Neutrophil (primary cell): ENCODE data around the gene POLD4.
A peak's percentile ranks its signal among the peaks of the same experiment; 100 is the strongest.

ENCODE experiments used
- H3K27ac ChIP-seq: fragments of 200-600 bp; sonication (generic); 2 replicates; pipeline ENCODE4 v1.5.1; 2016; ENCODE audit warnings: mild to moderate bottlenecking, moderate library complexity
- H3K27me3 ChIP-seq: fragments of 200-600 bp; sonication (generic); 2 replicates; pipeline ENCODE4 v1.6.0; 2016; ENCODE audit warnings: mild to moderate bottlenecking
- H3K36me3 ChIP-seq: fragments of 200-600 bp; sonication (generic); 2 replicates; pipeline ENCODE4 v1.5.1; 2017
- H3K4me1 ChIP-seq, 2 experiments: fragments of 200-600 bp in 1 of 2; sonication (generic) in 1 of 2; 1 replicate in 1 of 2; 2 replicates in 1 of 2; pipeline versions ENCODE4 v1.5.1 to v1.6.1; 2013 to 2016; ENCODE audit warnings: low read depth in 1 of 2, low read length in 1 of 2, mild to moderate bottlenecking in 1 of 2, moderate library complexity in 1 of 2; ENCODE audit not compliant: control insufficient read depth in 1 of 2, insufficient read depth in 1 of 2
- H3K4me3 ChIP-seq, 2 experiments: fragments of 200-600 bp in 1 of 2; sonication (generic) in 1 of 2; 1 replicate in 1 of 2; 2 replicates in 1 of 2; pipeline ENCODE4 v1.5.1; 2013 to 2016; ENCODE audit warnings: low read depth in 1 of 2, low read length in 1 of 2, mild to moderate bottlenecking in 1 of 2, moderate library complexity in 1 of 2
- H3K9me3 ChIP-seq: fragments of 200-600 bp; sonication (generic); 2 replicates; pipeline ENCODE4 v1.5.1; 2016
- CTCF ChIP-seq: fragments of 200-600 bp; sonication (generic); IDR thresholded peaks from 2 replicates; pipeline ENCODE4 v1.5.1; 2016; ENCODE audit warnings: antibody characterized with exemption

Gene POLD4

DNA sequence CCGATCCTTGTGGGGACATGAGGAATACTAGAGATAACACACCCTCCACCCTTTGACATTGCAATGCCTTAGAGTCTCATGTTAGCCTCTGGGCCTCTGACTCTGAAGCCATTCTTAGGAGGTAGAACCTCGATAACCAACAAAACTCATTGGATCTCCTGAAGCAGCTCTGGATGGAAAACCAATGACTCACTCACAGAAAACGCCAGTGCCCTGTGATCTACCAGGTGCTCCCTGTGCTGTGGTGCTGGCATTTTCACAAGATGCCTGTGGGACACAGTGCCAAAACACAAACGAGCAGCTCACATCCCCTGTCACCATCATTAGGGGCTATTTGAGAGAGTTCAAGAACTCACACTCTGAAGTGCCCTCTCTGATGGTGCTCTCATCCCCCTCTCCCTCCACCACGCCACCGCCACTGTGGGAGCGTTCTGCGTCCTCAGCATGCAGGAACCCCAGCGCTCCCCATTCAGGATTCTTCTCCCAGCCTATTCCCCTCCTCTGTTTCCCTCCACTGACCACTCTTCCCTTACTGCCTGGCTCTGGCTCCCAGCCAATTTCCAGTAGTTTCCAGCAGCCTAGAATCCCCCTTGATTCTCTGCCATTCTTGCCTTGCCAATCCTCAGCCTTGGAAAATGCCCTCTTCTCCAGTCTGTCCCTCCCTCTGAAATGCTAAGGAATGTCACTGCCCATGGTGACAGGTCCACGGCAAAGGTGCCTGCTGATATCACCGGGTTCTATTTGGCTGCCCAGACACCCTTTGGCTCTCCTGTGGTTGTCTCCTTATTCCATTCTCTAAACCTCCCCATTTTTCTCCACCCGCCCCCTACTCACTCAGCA, 4.7 kb upstream of the POLD4 start:
- Histone ChIP-seq H3K4me1 (peaks cover 49 to 55% of the 10 kb centered on the region in 2 experiments), H3K27ac (peak overlapping the region; percentile 100), H3K4me3 (peak overlapping the region in 1 of 2 experiments; percentile 45), H3K27me3 (no peaks in the 10 kb centered on the region), H3K9me3 (no peaks in the 10 kb centered on the region), H3K36me3 (no peaks in the 10 kb centered on the region)
- no peak for TF ChIP-seq CTCF

DNA sequence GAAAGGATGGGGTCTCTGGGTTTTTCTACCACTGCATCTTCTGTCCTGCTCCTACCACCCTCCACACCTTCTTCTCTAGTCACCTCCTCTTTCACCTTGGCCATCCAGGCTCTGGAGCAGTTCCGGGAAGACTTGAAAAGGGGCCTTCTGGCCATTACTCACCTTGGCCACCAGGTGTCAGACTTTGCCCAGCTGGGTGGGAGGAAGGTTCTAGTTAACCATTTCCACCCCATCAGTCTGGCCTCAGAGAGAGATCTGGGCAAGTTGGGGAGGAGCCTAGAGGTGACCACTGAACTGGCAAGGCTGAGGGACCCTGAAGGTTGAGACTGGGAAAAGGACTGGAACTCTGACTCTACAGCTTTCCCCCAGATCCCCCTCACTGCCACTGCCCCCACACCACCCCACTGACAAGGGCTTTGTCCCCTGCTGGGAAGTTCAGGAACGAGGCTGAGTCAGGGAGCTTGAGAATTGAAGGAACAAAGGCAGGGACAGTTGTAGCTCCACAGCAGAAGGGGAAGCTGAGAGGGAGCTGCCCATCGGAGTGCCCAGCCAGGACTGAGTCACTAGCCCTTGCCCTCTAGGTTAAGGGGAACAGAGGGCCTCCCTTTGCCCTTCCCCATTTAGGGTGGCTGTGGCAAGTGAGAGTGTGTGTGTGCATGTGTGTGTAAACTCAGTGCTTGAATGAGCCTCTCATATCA, 3.7 kb upstream of the POLD4 start:
- Histone ChIP-seq H3K4me1 (peaks cover 58 to 63% of the 10 kb centered on the region in 2 experiments), H3K27ac (peak overlapping the region; percentile 100), H3K4me3 (peak overlapping the region; percentile 2 to 45)

DNA sequence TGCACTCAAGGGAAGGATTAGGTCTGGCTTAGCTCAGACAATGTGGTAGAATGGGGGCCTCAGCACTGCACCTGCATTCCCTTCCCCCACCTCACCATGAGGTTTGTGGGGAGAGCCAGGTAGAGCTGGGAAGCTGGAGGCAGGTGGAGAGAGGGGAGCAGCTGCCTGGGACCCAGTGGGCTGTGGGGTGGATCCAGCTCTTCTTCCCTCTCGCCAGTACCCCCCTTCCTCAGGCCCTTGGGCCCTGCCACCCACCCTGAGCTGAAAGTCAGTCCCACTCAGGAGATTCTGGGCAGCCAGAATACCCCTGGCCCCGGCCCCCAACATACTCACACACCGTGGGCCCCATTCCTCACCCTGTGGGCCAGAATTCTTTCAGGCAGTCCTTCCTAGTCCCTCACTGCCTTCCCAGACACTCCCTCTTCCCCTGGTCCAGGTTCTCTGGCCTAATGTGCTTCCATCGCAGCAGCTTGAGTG, 3.1 kb upstream of the POLD4 start:
- Histone ChIP-seq H3K36me3 (peaks cover 4% of the 10 kb centered on the region), H3K4me3 (peak overlapping the region in 1 of 2 experiments; percentile 45), H3K27ac (peak overlapping the region; percentile 100), H3K4me1 (peaks cover 64 to 69% of the 10 kb centered on the region in 2 experiments), H3K27me3 (no peaks in the 10 kb centered on the region), H3K9me3 (no peaks in the 10 kb centered on the region)
- no peak for TF ChIP-seq CTCF

More for the DNA sequence above, 3.7 kb upstream of the POLD4 start:
- Histone ChIP-seq H3K27me3 (no peaks in the 10 kb centered on the region), H3K36me3 (no peaks in the 10 kb centered on the region), H3K9me3 (no peaks in the 10 kb centered on the region)
- TF ChIP-seq CTCF: peak; percentile 95

GRCh38 chr11:67355794-67356386, 2.5 kb upstream of the POLD4 start:
- H3K27me3 ChIP-seq: no peaks in the 10 kb centered on the region
- peaks cover 10% of the 10 kb centered on the region for H3K36me3 ChIP-seq
- peak overlapping the region; percentile 100 for H3K27ac ChIP-seq
- TF ChIP-seq CTCF: no peak
- H3K4me1 ChIP-seq: peaks cover 69 to 74% of the 10 kb centered on the region in 2 experiments
- H3K4me3 ChIP-seq: no peak overlapping the region
- H3K9me3 ChIP-seq: no peaks in the 10 kb centered on the region

DNA sequence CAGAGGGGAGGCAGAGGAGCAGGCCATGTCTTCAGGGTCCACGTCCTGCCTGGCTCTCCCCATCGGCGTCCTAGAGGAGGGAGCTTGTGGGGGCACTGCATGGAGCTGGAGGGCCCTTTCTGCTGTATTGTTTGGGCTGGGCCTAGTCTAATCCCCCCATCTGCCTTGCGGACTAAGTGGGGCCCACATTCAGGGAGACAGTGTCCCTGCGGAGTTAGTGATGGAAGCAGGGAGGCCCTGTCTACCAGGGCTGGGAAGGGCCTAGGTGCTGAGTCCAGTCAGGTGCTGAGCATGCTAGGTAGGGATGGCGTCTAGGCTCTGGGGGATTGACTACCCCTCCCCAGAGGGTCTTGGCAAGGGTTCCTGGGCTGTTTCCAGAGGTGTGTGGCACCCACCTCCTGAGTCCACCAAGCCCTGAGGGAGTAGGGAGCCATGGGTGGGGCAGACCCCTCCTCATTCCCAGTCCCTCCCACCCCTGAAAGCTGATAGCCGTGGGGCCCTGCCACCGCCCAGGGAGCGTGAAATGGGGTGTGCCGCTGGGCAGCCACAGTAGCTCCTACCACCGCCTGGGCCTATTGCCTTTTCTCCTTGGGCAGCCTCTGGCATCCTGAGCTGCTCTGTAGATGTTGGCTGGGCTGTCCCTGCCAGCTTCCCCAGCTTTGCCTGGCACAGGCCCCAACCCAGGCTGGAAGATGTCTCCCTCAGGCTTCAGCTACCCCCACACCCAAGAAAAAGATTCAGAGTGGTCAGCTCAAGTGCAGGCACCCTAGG, 1.9 kb upstream of the POLD4 start:
- Histone ChIP-seq H3K9me3 (no peaks in the 10 kb centered on the region), H3K4me3 (no peak overlapping the region), H3K4me1 (peaks cover 69 to 77% of the 10 kb centered on the region in 2 experiments), H3K36me3 (peaks cover 11% of the 10 kb centered on the region), H3K27me3 (no peaks in the 10 kb centered on the region), H3K27ac (peak overlapping the region; percentile 100)
- no peak for TF ChIP-seq CTCF
